HG03558 (cell line): Measurements from ENCODE around the gene MAGEE1.

Experiments used
- ATAC-seq: cut with Tn5 transposase; IDR thresholded peaks from one replicate; pipeline ENCODE4 v1.9.1; 2021; ENCODE audit warnings: moderate number of reproducible peaks; ENCODE audit not compliant: unreplicated experiment; ENCODE audit errors: extremely low read depth

MAGEE1 gene

DNA sequence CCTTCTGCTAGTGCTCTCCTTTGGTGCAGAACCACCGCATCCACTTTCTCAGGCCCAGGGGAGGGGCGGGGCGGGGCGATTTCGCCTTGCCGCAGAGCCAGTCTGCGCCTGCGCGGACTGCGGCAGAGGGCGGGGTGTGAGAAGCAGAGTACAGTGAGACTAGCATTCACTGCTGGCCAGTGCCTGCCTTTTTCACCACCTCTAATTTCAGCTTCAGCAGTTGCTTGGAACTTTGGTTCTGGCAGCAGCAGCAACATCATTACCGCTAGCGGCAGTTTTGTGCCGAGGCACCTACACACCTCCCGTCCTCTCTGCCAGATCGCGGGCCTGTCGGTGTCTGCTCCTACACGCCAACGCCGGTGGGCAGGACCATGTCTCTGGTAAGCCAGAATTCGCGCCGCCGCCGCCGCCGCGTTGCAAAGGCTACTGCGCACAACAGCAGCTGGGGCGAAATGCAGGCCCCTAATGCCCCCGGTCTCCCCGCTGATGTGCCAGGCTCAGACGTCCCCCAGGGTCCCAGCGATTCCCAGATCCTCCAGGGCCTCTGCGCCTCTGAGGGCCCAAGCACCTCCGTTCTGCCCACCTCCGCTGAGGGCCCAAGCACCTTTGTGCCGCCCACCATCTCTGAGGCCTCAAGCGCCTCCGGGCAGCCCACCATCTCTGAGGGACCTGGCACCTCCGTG, at the start of gene MAGEE1:
Gene MAGEE1 (plus strand): TSS at position 151 of the 683 bp plus-strand sequence. CDS start 221 bp downstream, at position 372.
- ATAC-seq = peak; percentile 65

DNA sequence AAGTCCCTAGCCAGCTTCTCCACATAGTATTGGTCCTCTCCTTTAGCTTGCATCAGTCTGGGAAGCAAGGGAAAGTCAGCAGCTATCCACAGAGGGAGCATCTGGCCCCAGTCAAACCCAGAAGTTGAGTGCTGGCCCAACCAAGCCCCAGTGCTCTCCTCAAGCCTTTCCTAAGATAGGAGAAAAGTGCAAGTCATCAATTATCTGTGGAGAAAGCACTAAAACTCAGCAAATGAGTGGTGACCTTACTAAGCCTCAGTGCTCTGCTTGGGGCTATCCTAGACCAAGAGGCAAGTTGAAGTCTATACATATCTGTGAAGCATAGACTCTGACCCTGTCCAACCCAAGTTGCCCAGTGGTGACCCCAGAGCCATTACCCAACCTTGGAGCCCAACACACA, 28.5 kb upstream of the MAGEE1 start:
- no peak for ATAC-seq

DNA sequence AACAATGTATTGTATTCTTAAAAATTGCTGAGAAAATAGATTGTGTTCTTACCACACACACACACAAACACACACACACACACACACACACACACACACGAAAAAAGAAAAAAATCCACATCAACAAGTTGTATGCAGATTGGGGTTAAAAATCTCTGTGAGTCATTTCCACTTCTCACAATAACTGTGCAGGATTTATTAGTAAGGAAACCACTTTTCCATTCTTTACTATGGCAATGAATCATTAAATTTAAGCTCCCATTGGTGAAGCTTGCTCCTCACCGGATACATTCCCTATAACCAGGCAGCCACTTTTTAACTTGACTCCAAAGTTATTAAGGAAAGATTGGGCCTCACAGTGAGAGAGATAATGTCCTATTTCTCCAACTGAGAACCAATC, 19.7 kb upstream of the MAGEE1 start:
- no peak for ATAC-seq

GRCh38 chrX:76420237-76420636, 7.3 kb upstream of the MAGEE1 start:
- ATAC-seq = no peak

DNA sequence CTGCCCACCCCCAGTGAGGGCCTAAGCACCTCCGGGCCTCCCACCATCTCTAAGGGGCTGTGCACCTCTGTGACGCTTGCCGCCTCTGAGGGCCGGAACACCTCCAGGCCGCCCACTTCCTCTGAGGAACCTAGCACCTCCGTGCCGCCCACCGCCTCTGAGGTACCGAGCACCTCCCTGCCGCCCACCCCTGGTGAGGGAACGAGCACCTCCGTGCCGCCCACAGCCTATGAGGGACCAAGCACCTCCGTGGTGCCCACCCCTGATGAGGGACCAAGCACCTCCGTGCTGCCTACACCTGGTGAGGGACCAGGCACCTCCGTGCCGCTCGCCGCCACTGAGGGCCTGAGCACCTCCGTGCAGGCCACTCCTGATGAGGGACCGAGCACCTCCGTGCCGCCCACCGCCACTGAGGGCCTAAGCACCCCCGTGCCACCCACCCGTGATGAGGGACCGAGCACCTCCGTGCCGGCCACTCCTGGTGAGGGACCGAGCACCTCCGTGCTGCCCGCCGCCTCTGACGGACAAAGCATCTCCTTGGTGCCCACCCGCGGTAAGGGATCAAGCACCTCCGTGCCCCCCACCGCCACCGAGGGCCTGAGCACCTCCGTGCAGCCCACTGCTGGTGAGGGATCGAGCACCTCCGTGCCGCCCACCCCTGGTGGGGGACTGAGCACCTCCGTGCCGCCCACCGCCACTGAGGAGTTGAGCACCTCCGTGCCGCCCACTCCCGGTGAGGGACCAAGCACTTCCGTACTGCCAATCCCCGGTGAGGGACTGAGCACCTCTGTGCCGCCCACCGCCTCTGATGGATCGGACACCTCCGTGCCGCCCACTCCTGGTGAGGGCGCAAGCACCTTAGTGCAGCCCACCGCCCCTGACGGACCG, 977 bp downstream of the MAGEE1 start:
- peak; percentile 17 for ATAC-seq

DNA sequence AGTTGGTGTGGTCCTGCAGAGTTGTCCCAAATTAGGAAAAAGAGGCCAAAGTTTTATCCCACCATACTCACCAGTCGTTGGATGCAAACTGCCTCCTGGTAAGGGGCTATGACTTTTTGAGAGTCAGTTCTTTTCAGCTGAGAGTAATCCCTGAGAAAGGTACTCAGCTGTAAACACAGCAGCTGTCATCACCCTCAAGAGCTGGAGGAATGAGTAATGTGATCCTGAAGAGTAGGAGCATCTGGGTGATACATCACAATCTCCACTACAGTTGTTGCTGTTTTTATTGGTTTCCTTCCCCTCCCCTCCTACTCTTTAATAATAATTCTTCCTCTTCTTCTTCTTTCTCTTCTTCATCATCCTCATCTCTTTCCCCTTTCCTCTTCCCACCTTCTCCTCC, 5.7 kb downstream of the MAGEE1 start:
- ATAC-seq = no peak

- no peak for ATAC-seq
Measured at GRCh38 chrX:76434103-76434741, 6.7 kb downstream of the MAGEE1 start.

DNA sequence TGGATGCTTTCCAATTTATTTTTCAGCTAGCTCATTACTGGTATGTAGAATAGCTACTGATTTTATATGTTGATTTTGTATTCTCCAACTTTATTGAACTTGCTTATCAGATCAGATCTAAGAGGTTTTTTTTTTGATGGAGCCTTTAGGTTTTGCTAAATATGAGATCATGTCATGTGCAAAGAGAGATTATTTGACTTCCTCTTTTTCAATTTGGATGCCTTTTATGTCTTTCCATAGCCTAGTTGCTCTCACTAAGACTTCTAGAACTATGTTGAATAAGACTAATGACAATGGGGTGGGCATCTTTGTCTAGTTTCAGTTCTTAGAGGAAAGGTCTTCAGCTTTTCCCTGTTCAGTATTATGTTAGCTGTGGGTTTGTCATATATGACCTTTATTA, 11.7 kb downstream of the MAGEE1 start:
- ATAC-seq = no peak

DNA sequence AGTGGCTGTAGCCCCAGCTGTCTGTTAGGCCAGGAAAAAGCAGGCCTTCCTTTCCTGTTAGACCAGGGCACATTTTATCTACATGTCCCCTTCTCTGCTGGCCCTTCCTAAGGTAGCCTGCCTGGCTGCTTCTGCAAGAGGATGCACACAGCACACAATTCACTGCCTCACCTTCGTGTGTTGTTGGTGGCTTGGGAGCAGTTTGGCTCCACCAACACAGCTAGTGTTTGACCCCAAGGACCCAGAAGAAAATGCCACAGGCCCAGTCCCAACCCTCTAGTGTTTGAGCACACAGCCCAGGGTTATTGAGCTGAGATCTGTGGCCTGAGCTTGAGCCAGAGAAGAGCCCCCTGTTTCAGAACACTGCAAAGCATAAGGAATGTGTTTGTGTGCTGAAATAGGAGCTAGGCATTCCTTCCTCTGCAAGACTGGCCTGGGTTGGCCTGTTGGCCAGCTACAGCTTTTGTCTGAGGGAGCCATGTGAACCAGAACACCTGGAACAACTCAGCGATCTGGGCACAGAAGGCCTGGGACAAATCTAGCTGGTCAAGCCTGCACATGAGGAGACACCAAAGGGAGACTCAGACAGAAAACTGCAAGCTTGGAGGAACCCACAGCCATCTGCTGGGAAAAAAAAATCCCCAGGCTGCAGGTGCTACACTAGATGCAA, 26.4 kb downstream of the MAGEE1 start:
- no peak for ATAC-seq

DNA sequence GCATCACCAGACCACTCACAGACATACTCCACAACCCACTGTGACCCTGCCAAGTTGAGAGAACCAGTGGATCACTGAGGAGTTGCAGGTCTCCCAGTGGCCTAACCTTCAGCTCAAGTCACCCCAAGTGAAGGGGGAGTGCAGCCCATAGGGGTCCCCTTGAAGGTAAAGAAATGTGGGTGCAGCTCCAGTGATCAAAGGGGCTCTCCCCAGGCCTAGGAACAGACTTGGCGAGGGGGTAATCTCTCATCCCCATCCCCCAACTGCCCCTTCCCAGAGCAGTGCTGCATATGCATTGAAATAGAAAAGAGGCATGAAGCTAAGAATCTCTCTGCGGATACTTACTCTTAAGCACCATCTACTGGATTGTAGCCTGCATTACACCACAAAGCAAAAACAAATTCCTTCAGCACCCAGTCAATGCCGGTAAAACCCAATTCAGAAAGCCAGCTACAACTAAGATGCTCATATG, 27.0 kb downstream of the MAGEE1 start:
- ATAC-seq = no peak

DNA sequence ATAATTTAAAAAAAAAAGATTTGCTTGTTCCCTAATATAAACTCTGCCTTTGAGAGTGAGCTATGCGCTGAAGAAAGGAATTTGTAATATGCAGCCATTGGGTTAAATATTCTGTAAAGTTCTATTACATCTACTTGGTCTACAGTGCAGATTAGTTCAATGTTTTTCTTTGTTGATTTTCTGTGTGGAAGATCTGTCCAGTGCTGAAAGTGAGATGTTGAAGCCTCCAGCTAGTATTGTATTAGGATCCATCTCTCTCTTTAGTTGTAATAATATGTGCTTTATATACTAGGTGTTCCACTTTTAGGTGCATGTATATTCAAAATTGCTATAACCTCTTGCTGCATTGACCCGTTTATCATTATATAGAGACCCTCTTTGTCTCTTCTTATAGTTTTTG, 49.8 kb downstream of the MAGEE1 start:
- no peak for ATAC-seq
